ENCODE data around the gene NLRP10.

DNA sequence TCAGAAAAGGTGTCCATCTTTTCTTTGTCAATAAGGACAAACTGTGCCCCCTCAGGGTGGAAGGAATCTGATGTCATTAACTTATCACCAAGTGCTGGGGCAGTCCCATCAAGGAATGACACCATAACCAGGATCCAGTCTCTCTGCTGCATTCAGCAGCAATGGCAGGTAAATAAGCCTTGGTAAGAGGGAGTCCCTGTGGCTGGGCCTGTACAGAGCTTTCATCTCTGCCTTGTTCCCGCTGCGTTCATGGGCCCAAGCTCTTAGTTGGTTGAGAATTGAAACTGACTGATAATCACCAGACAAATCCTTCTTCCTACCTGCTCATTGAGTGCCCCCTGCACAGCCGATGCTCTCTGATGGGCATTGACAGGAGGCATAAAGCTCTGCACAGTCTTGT lies 44.6 kb upstream of the NLRP10 start:
- TF ChIP-seq POLR2A (IDR thresholded peaks at IDR 0.05; ENCODE audit: low read depth, low read length) (no peak), POLR2AphosphoS5 (IDR thresholded peaks at IDR 0.05; ENCODE audit: low read depth, low read length) (no peak)
